Midbrain (tissue), 1 donor: Measurements from ENCODE around the gene SUPT20HL2.
"Not testable (repeated sequence)": the region's sequence is repeated elsewhere in the genome, so short reads cannot be mapped to it uniquely, and the experiment has no call there.

Experiments
- DNase-seq: peaks from one replicate; lab custom pipeline; 2025; lab: John Stamatoyannopoulos, UW

Gene SUPT20HL2

GRCh38 chrX:24309580-24310374 is 4.1 kb downstream of the SUPT20HL2 start:
- not testable (repeated sequence) for DNase-seq

DNA sequence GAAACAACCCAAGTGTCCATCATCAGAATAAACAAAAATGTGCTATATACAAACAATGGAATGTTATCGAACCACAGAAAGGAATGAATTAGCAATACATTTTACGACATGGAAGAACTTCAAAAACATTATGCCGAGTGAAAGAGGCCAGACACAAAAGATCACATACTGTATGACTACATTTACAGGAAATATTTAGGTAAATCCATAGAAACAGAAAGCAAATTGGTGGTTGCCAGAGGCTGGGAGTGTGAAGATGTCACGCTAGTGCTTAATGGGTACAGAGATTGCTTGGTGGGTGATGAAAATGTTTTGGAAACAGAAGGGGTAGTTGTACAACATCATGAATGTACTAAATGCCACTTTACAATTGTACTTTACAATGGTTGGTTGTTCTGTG is 5.1 kb downstream of the SUPT20HL2 start:
- DNase-seq = not testable (repeated sequence)

DNA sequence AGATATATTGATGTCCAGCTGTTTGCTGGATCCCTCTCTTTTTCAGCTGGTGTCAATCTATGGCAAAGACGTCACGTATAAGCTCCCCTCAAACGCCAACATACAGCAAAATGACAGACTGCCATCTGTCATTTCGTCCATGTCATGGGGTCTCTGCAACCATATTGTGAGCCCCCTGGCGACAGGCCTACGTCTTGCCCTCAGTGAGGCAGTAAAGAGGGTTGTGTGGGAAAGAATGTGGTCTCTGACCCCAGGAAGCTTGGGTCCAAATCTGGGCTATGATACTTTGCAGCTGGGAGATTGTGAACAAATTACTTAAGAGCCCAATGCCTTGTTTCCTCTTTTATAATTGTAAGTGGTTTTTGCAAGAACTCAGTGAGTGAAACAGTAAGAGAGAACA is 7.4 kb downstream of the SUPT20HL2 start:
- no peak for DNase-seq

GRCh38 chrX:24305905-24306304 is 8.0 kb downstream of the SUPT20HL2 start:
- no peak for DNase-seq

DNA sequence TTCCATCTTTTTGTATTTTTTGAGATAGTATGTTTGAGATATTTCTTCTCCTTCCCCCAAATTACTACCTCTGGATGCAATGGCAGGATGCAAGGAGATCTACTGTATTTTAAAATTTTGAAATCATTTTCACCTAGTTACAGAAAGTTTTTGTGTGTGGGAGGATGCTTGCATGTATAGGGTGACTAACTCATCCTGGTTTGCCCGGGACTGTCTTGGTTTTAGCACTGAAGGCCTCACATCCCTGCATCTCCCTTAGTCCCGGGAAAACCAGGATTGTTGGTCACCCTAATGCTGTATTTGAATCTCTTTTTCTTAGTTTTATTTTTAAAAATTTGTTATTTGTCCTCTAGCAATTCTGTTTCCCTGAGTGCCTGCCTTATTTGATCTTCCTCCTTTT is 12.1 kb downstream of the SUPT20HL2 start:
- no peak for DNase-seq

DNA sequence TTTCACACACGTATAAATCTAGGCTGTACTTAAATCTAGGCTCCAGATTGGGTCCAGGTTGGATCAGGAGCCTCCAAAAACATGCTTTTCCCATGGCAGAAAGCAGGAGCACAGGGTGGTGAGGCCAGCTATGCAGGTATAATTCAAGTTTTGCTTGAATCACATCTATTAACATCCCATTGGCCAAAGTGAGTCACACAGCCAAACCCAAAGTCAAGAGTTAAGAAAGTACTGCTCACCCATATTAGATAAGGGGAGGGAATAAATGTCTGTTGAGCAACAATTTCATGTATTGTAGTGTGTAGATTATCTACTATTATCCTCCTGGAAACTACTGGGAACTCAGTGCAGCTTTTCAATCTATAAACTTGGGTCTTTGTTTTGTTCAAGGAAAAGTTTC is 12.8 kb downstream of the SUPT20HL2 start:
- DNase-seq = no peak

DNA sequence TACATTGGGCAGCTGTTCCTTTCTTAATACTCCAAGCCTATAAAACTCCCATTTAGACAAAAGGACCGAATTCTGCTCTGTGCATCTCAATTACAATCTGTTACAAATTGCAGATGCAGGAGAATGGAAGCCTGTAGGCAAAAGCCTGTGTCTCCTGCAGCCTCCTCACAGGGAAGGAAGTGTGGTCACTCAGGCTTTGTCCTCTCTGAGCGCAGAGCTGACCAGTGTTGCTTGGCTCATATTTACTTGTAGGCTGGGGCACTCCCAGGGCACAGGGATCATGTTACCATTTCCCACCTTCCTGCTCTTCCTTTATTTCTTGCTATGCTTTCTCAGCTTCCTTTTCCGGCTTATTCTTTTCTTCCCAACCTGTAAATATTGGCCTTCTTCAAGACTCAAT is 15.7 kb downstream of the SUPT20HL2 start:
- no peak for DNase-seq

DNA sequence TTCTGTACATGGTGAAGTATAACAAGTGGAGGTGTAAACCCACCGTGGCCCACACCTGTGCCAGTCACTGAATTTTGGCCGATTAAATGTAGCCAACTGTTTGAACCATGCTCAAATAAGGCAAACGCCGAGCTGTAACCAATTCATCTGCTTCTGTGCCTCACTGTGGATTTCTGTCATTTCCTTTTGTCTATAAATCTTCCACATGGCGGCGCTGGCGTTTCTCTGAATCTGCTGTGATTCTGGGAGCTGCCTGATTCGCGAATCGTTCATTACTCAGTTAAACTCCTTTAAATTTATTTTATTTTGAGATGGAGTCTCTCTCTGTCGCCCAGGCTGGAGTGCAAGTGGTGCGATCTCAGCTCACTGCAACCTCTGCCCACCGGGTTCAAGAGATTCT is 19.2 kb downstream of the SUPT20HL2 start:
- DNase-seq = peak; percentile 2

- no peak for DNase-seq
Measured at GRCh38 chrX:24293412-24293811, 20.5 kb downstream of the SUPT20HL2 start.

GRCh38 chrX:24292353-24292752 is 21.5 kb downstream of the SUPT20HL2 start:
- DNase-seq = no peak

DNA sequence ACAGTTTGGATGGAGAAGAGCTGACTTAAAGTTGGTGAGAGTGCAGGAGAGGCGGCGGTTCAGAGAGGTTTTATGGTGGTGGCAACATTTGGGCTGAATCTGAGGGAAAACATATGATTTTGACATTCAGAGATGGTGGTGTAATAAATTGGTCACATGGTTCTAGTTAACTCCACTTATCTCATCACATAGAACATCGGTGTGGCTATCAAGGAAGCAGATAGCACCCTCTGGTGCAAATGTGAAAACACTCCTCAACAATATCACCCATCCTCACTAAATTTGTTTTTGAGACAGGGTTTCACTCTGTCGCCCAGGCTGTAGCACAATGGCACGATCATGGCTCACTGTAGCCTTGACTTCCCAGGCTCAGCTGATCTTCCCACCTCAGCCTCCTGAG is 28.8 kb downstream of the SUPT20HL2 start:
- no peak for DNase-seq

- no peak for DNase-seq
Measured at GRCh38 chrX:24283127-24283794, 30.6 kb downstream of the SUPT20HL2 start.

GRCh38 chrX:24282381-24283126 is 31.3 kb downstream of the SUPT20HL2 start:
- no peak for DNase-seq

GRCh38 chrX:24277405-24277804 is 36.5 kb downstream of the SUPT20HL2 start:
- no peak for DNase-seq

- DNase-seq = no peak
Measured at GRCh38 chrX:24276015-24276414, 37.9 kb downstream of the SUPT20HL2 start.

GRCh38 chrX:24271262-24271661 is 42.6 kb downstream of the SUPT20HL2 start:
- DNase-seq = no peak

- DNase-seq = no peak
Measured at GRCh38 chrX:24268786-24269185, 45.1 kb downstream of the SUPT20HL2 start.

GRCh38 chrX:24266996-24267395 is 46.9 kb downstream of the SUPT20HL2 start:
- DNase-seq = no peak

DNA sequence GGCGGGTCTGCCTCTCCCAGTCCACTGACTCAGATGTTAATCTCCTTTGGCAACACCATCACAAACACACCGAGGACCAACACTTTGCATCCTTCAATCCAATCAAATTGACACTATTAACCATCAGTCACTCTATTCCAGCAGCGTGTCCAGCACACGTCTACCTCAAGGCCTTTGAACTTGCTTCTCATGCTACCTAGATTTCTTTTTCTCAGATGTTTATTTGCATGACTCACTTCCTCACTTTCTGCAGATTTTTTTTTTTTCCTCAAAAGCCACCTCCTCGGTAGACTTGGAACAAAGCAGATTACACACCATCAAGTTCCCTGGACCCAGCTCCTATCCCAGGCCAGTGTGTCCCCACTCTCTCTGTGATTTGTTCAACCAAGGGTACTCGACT is 49.5 kb downstream of the SUPT20HL2 start:
- no peak for DNase-seq

DNA sequence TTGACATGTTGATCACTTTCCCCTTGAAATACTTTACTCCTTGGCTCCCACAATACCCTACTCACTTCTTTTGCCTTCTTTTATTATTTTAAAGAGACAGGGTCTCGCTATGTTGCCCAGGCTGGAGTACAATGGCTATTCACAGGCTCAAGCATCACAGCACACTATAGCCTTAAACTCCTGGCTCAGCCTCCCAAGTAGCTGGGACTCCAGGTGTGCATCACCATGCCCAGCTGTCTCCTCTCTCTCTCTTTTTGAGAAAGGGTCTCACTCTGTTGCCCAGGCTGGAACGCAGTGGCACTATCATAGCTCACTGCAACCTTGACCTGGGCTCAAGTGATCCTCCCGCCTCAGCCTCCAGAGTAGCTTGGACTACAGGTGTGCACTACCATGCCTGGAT is 51.6 kb downstream of the SUPT20HL2 start:
- DNase-seq = no peak
